HuH-7 (cell line): ENCODE measurements around the gene SAYSD1.

ENCODE experiments used
- DNase-seq: peaks from one replicate; pipeline ENCODE4 v3.0.0; 2011; ENCODE audit warnings: low spot score

SAYSD1 gene

GRCh38 chr6:39058471-39059147 is 56.4 kb downstream of the SAYSD1 start:
- DNase-seq = no peak

GRCh38 chr6:39057251-39058155 is 57.5 kb downstream of the SAYSD1 start:
- no peak for DNase-seq

GRCh38 chr6:39056681-39057080 is 58.3 kb downstream of the SAYSD1 start:
- DNase-seq = no peak

GRCh38 chr6:39056191-39056590 is 58.8 kb downstream of the SAYSD1 start:
- no peak for DNase-seq

GRCh38 chr6:39055661-39056060 is 59.3 kb downstream of the SAYSD1 start:
- DNase-seq = no peak

GRCh38 chr6:39054577-39055142 is 60.3 kb downstream of the SAYSD1 start:
- DNase-seq = no peak
